GM21717 (cell line): ENCODE results near the gene STAB1.

Experiments used
- ATAC-seq: cut with Tn5 transposase; IDR thresholded peaks from one replicate; pipeline ENCODE4 v1.9.1; 2021; ENCODE audit warnings: mild to moderate bottlenecking, moderate library complexity; ENCODE audit not compliant: unreplicated experiment

STAB1 gene

GRCh38 chr3:52561028-52561747 lies 66.0 kb downstream of the STAB1 start:
- no peak for ATAC-seq

GRCh38 chr3:52563984-52564383 lies 68.8 kb downstream of the STAB1 start:
- no peak for ATAC-seq

DNA sequence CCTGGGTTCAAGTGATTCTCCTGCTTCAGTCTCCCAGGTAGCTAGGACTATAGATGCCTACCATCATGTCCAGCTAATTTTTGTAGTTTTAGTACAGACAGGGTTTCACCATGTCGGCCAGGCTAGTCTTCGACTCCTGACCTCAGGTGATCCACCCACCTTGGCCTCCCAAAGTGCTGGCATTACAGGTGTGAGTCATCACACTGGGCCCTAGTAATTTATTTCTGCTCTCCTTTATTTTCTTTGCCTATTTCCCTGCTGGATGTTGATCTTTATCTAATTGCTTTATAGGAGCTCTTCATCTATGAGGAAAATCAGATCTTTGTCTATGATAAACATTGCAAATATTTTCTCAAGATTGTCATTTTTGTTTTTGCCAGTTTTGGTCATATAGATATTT lies 72.9 kb downstream of the STAB1 start:
- ATAC-seq: no peak

- no peak for ATAC-seq
Measured at GRCh38 chr3:52570076-52570475, 74.9 kb downstream of the STAB1 start.

DNA sequence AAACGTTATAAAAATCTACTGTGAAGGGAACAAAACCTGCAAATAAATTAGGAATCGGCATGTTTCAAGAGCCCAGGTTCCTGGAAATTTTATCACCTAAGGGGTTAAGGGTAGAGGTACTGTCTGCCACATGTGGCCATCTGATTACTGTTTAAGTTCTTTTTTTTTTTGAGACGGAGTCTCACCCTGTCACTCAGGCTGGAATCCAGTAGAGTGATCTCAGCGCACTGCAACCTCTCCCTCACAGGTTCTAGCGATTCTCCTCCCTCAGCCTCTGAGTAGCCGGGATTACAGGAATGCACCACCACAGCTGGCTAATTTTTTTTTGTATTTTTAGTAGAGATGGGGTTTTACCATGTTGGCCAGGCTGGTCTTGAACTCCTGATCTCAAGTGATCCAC lies 77.1 kb downstream of the STAB1 start:
- no peak for ATAC-seq
